ENCODE results near the gene GTF3C4.

GRCh38 chr9:132681561-132681960 lies 11.3 kb downstream of the GTF3C4 start:
- TF ChIP-seq CTCF (conservative IDR thresholded peaks at IDR 0.05 in 1 of 2, IDR thresholded peaks at IDR 0.05 in 1 of 2; ENCODE audit: low read depth in 1 of 2, low read length in 2 of 2) (no peak), EZH2 (IDR thresholded peaks at IDR 0.05; ENCODE audit: low read length, missing control alignments) (no peak)
